K562 (cell line): ENCODE measurements around the gene CIAO2A. TPM values are rescaled to one million over a fixed set of nuclear protein-coding genes. Genes with fewer than 3 reads are reported as not detected.
"Not testable (repeated sequence)": the region's sequence is repeated elsewhere in the genome, so short reads cannot be mapped to it uniquely, and the experiment has no call there.

ENCODE experiments used
- ATAC-seq: fragments of 200-7000 bp; cut with Tn5 transposase; 3 replicates; pipeline ENCODE4 v1.9.1; 2020; ENCODE audit warnings: moderate library complexity
- BruUV-seq: library from RNA; stranded (reverse); fragments of 400-500 nt; replicated peaks from 2 replicates; lab custom pipeline; 2021; lab: Mats Ljungman, UMichigan
- CTCF ChIA-PET: fragments of 300-600 bp; formaldehyde crosslinking; extraction: SDS; loops from one replicate; lab custom pipeline; 2021; ENCODE audit warnings: low intra/inter-chr PET ratio; lab: Yijun Ruan, JAX
- POLR2A ChIA-PET: fragments of 300-600, 350-650 bp; sonication (Branson Sonifier 250); formaldehyde crosslinking; extraction: SDS; loops from one replicate; lab custom pipeline; 2021; ENCODE audit warnings: antibody characterized with exemption, inconsistent platforms; lab: Yijun Ruan, JAX
- DNase-seq, 4 experiments: peaks; one replicate each; pipeline versions ENCODE4 v3.0.0 to v3.0.0-alpha.2; 2011 to 2018; ENCODE audit warnings: low spot score in 3 of 4, mixed read lengths in 3 of 4; ENCODE audit errors: extremely low read depth in 1 of 4
- FAIRE-seq: peaks from 2 replicates; lab custom pipeline; 2011; peaks lifted over from hg19 to GRCh38; lab: Jason Lieb, UNC
- H2AFZ ChIP-seq: 2 replicates; pipeline ENCODE4 v1.6.0; 2011; ENCODE audit warnings: low read depth, low read length, control low read depth, inconsistent platforms
- H3K27ac ChIP-seq: fragments of 200-600 bp; 3 replicates; pipeline ENCODE4 v1.8.0; 2011; ENCODE audit warnings: low read depth, mild to moderate bottlenecking, control low read depth, inconsistent platforms, low read length, moderate library complexity, mixed read lengths; ENCODE audit errors: extremely low read depth
- H3K27me3 ChIP-seq, 2 experiments: fragments of 300-600 bp in 1 of 2; 2 replicates in 1 of 2; 3 replicates in 1 of 2; pipeline versions ENCODE4 v1.6.0 to v1.8.0; 2011; ENCODE audit warnings: inconsistent platforms in 2 of 2, low read length in 2 of 2, mild to moderate bottlenecking in 1 of 2, mixed read lengths in 1 of 2, moderate library complexity in 1 of 2; ENCODE audit not compliant: control insufficient read depth in 2 of 2, insufficient read depth in 2 of 2
- H3K36me3 ChIP-seq: fragments of 300-600 bp; 3 replicates; pipeline ENCODE4 v1.8.0; 2011; ENCODE audit warnings: mild to moderate bottlenecking, low read length, inconsistent platforms; ENCODE audit not compliant: control insufficient read depth, insufficient read depth
- H3K4me1 ChIP-seq, 2 experiments: fragments of 200-600 bp in 1 of 2; replicated peaks in 1 of 2; 2 replicates in 1 of 2; 3 replicates in 1 of 2; pipeline versions ENCODE4 v1.5.1 to v1.8.0; 2011; ENCODE audit warnings: inconsistent platforms in 2 of 2, low read length in 2 of 2, mild to moderate bottlenecking in 1 of 2, mixed read lengths in 1 of 2, moderate library complexity in 1 of 2; ENCODE audit not compliant: control insufficient read depth in 2 of 2, insufficient read depth in 2 of 2
- H3K4me2 ChIP-seq: 2 replicates; pipeline ENCODE4 v1.6.1; 2011; ENCODE audit warnings: low read length, control low read depth, inconsistent platforms, mixed read lengths; ENCODE audit not compliant: insufficient read depth
- H3K4me3 ChIP-seq: fragments of 200-600 bp; sonication (generic), shearing (Covaris generic); 2 replicates; pipeline ENCODE4 v1.5.1; 2016; ENCODE audit warnings: control low read depth, inconsistent platforms
- H3K79me2 ChIP-seq: fragments of 200-600 bp; 3 replicates; pipeline ENCODE4 v1.8.0; 2011; ENCODE audit warnings: low read length, inconsistent platforms; ENCODE audit not compliant: control insufficient read depth, insufficient read depth
- H3K9ac ChIP-seq, 2 experiments: 2 replicates each; pipeline versions ENCODE4 v1.6.0 to v1.6.1; 2011; ENCODE audit warnings: low read depth in 2 of 2, low read length in 2 of 2, control low read depth in 1 of 2, inconsistent platforms in 1 of 2, mild to moderate bottlenecking in 1 of 2, mixed read lengths in 1 of 2; ENCODE audit not compliant: insufficient read depth in 1 of 2
- H3K9me1 ChIP-seq: one replicate; pipeline ENCODE4 v1.6.0; 2011; ENCODE audit warnings: inconsistent platforms, mild to moderate bottlenecking, low read length, moderate library complexity; ENCODE audit not compliant: control insufficient read depth, insufficient read depth
- H3K9me3 ChIP-seq: replicated peaks from 2 replicates; pipeline ENCODE4 v1.5.1; 2011; ENCODE audit warnings: low read depth, low read length, inconsistent platforms; ENCODE audit not compliant: control insufficient read depth, insufficient read depth
- H4K20me1 ChIP-seq: replicated peaks from 2 replicates; pipeline ENCODE4 v1.6.1; 2011; ENCODE audit warnings: low read length, inconsistent platforms, mixed read lengths; ENCODE audit not compliant: control insufficient read depth, insufficient read depth
- CBFA2T3 ChIP-seq: fragments of 450-650 bp; IDR thresholded peaks from 2 replicates; pipeline ENCODE4 v1.6.1; 2017
- CXXC5 ChIP-seq: fragments of 250-450 bp; sonication (Bioruptor Pico); IDR thresholded peaks from 2 replicates; pipeline ENCODE4 v1.8.0; 2022; ENCODE audit warnings: inconsistent platforms, mild to moderate bottlenecking, moderate library complexity
- DPF2 ChIP-seq: fragments of 450-650 bp; IDR thresholded peaks from 2 replicates; pipeline ENCODE4 v1.6.1; 2016
- HDAC1 ChIP-seq, 2 experiments: fragments of 450-650 bp; IDR thresholded peaks; 2 replicates each; pipeline ENCODE4 v1.6.1; 2016 to 2017; ENCODE audit warnings: inconsistent platforms in 1 of 2, mild to moderate bottlenecking in 1 of 2, moderate library complexity in 1 of 2
- KDM1A ChIP-seq, 2 experiments: fragments of 450-650 bp; IDR thresholded peaks; 2 replicates each; pipeline ENCODE4 v1.6.1; 2016; ENCODE audit warnings: mild to moderate bottlenecking in 2 of 2
- MYBL2 ChIP-seq, 2 experiments: fragments of 450-650 bp in 1 of 2; sonication (generic) in 1 of 2; formaldehyde crosslinking in 1 of 2; IDR thresholded peaks; 2 replicates each; pipeline versions ENCODE4 v1.6.1 to v1.8.1; 2017 to 2022; ENCODE audit warnings: borderline replicate concordance in 1 of 2, inconsistent platforms in 1 of 2, low read depth in 1 of 2, mild to moderate bottlenecking in 1 of 2, missing genetic modification reagents in 1 of 2, moderate library complexity in 1 of 2
- RBBP5 ChIP-seq: fragments of 200-600 bp; sonication (generic); IDR thresholded peaks from 2 replicates; pipeline ENCODE4 v1.6.1; 2012; ENCODE audit warnings: borderline replicate concordance, mild to moderate bottlenecking, low read length, control low read depth, inconsistent platforms; ENCODE audit not compliant: insufficient read depth, poor library complexity, severe bottlenecking
- YY1 ChIP-seq, 3 experiments: IDR thresholded peaks; 2 replicates each; pipeline ENCODE4 v1.6.1; 2011; ENCODE audit warnings: low read length in 2 of 3, mild to moderate bottlenecking in 2 of 3, moderate library complexity in 2 of 3, borderline replicate concordance in 1 of 3, control low read depth in 1 of 3, low read depth in 1 of 3; ENCODE audit not compliant: insufficient read depth in 3 of 3, insufficient replicate concordance in 2 of 3, control insufficient read depth in 1 of 3, insufficient read length in 1 of 3; ENCODE audit errors: extremely low read depth in 1 of 3
- ZFPM2 ChIP-seq: fragments of 250-450 bp; sonication (Bioruptor Pico); IDR thresholded peaks from 2 replicates; pipeline ENCODE4 v1.5.1; 2022; ENCODE audit warnings: mild to moderate bottlenecking
- ZNF12 ChIP-seq: sonication (generic); formaldehyde crosslinking; IDR thresholded peaks from 2 replicates; pipeline ENCODE4 v1.4.0; 2020; ENCODE audit warnings: mild to moderate bottlenecking, missing genetic modification reagents
- ZNF584 ChIP-seq: fragments of 200-800 bp; sonication (Bioruptor generic); IDR thresholded peaks from 2 replicates; pipeline ENCODE4 v1.6.1; 2016; ENCODE audit warnings: low read depth, mild to moderate bottlenecking, missing genetic modification characterization, missing compliant biosample characterization
- WGBS: fragments of 100-300 bp; shearing (Covaris generic); methylation state at CpG from one replicate; pipeline ENCODE4 v1.1.6; 2016; ENCODE audit warnings: low coverage, mixed read lengths; ENCODE audit not compliant: insufficient coverage; ENCODE audit errors: missing lambda C conversion rate; 5-methylcytosine and 5-hydroxymethylcytosine counted together
- in situ Hi-C: fragments of 300-500 bp; cut with MboI; formaldehyde crosslinking; loops from 4 replicates; pipeline ENCODE4 v1.15.0; 2018; ENCODE audit warnings: inconsistent platforms, mixed read lengths
- intact Hi-C: fragments of 100-400 bp; cut with micrococcal nuclease; formaldehyde crosslinking; loops from 2 replicates; pipeline ENCODE4 v1.14.2; 2022
- polyA plus RNA-seq, 8 experiments: library from polyadenylated mRNA; depleted of rRNA in 4 of 8; stranded (reverse) in 5 of 8; unstranded in 3 of 8; fragments of >200 nt; fragmentation: Nextera tagmentation in 2 of 8; fragmentation: Illumina TruSeq in 1 of 8; extraction: Ambion mirVana in 2 of 8; extraction: Trizol in 1 of 8; gene quantifications; 2 replicates each; pipeline versions ENCODE4 v1.2.1 to v1.2.3, GENCODE V29; 2011 to 2014; ENCODE audit warnings: inconsistent platforms in 1 of 8, missing spikeins in 1 of 8
- total RNA-seq, 7 experiments: library from RNA; depleted of rRNA in 6 of 7; stranded (reverse); fragments of >200 nt in 6 of 7; fragmentation: Illumina TruSeq in 2 of 7; extraction: Trizol in 2 of 7; gene quantifications; 2 replicates each; pipeline versions ENCODE4 v1.2.1 to v1.2.3, GENCODE V29; 2011 to 2021; ENCODE audit warnings: low replicate concordance in 1 of 7
- TF ChIP-seq, protein P1 (sequence below): fragments of 250-450 bp; sonication (Bioruptor Pico); IDR thresholded peaks from 2 replicates; pipeline ENCODE4 v1.5.0; 2020; ENCODE audit warnings: mild to moderate bottlenecking, borderline replicate concordance

Gene CIAO2A
- total and polyA plus RNA-seq, 9 of the 15 experiments (the other 6 are each of a cell fraction or from before 2014, with no cell fraction given), result 161 to 429 (median 313) TPM

DNA sequence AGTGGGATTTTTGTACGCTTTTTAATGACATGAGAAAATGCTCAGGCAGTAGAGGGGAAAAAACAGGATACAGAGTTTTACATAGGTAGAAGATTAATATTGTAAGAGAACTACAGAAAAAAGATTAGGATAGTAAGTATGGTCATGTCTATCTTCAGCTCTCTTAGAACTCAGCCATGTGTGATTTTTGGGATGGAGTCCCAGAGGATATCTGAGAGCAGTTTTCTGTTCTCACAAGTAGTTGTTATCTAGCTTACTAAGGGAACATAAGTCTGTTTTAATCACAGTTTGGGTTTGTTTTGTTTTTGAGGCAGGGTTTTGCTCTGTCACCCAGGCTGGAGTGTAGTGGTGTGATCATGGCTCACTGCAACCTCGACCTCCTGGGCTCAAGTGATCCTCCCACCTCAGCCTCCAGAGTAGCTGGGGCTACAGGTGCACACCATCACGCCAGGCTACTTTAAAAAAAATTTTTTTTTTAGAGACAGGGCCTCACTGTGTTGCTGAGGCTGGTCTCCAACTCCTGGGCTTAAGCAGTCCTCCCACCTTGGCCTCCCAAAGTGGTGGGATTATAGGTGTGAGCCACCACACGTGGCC, 16.6 kb upstream of the CIAO2A start:
- ChIA-PET CTCF (interaction anchor here (0.6 kb wide), 1 partner anchor 500 kb away, joined by 3 read pairs; no protein-coding TSS in a partner anchor), POLR2A (interaction anchor here (0.5 to 1.2 kb wide), 6 partner anchors 8 to 217 kb away, joined by 3 to 5 read pairs (median 4); partner anchors contain the start of gene SNX1)
- BruUV-seq, H3K4me2 ChIP-seq, in situ Hi-C loops, H2AFZ ChIP-seq, FAIRE-seq, intact Hi-C loops, H3K9me1 ChIP-seq, H3K27me3 ChIP-seq, H3K9ac ChIP-seq, H3K4me3 ChIP-seq, H3K27ac ChIP-seq, DNase-seq, H3K9me3 ChIP-seq: not testable (repeated sequence)
- H3K4me1 ChIP-seq, result peaks cover 3 to 17% of the 10 kb centered on the region in 2 experiments
- peaks cover 38% of the 10 kb centered on the region for H3K36me3 ChIP-seq
- 0 out of 2 replicates have a peak, but pooled peaks have one; percentile 35 for TF ChIP-seq DPF2
- TF ChIP-seq HDAC1 (IDR thresholded peaks at IDR 0.05), result peak in 1 of 2 experiments; percentile 32; a peak in 1 of 4 replicates
- TF ChIP-seq CBFA2T3, result peak; percentile 43; the same call in 1 of the 2 replicates
- TF ChIP-seq ZNF12 (CRISPR knock-in tag), result peak; percentile 85
- peak in 1 of 2 experiments; percentile 45; a peak in 3 of 4 replicates for TF ChIP-seq KDM1A (IDR thresholded peaks at IDR 0.05)
- peak; percentile 48 for ATAC-seq
- peaks cover 69% of the 10 kb centered on the region for H3K79me2 ChIP-seq
- peaks cover 25% of the 10 kb centered on the region for H4K20me1 ChIP-seq
- WGBS, result 58% methylated on average over 4 of the region's 4 CpGs

DNA sequence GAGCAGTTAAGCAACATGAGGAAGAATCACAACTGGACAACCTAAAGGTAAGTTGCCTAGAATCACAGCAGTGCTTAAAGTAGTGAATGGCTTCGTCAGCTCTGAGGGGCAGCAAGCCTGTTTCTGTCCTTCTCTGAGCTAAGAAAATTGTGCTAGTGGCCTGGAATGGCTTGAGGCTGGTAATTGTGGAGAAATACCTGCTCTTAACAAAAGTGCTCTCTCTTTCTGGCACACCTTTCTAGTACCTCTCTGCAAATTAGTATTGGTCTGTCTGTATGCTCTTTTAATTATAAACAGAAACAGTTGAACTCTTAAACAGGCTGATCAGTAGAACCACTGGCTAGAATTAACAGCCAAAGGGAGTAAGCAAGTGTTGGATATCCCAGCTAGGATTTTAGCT, 13.7 kb upstream of the CIAO2A start:
- peaks cover 9 to 20% of the 10 kb centered on the region in 2 experiments for H3K4me1 ChIP-seq
- H3K9me1 ChIP-seq, result no peaks in the 10 kb centered on the region
- peaks cover 24% of the 10 kb centered on the region for H4K20me1 ChIP-seq
- intact Hi-C loops, result no loop called here
- H3K4me3 ChIP-seq, result no peak overlapping the region
- H3K4me2 ChIP-seq, result no peak overlapping the region
- FAIRE-seq (peak; percentile 26), ATAC-seq (no peak), DNase-seq (no peak)
- BruUV-seq, result no TSS peak
- no peak overlapping the region for H2AFZ ChIP-seq
- no peaks in the 10 kb centered on the region for H3K9me3 ChIP-seq
- 71% methylated on average over 1 of the region's 1 CpG for WGBS
- no peaks in the 10 kb centered on the region for H3K27me3 ChIP-seq
- in situ Hi-C loops, result no loop called here
- ChIA-PET POLR2A (interaction anchor here (0.5 to 1.9 kb wide), 3 partner anchors 9 to 71 kb away, joined by 3 to 6 read pairs (median 3); no protein-coding TSS in a partner anchor), CTCF (no interaction called here)
- H3K36me3 ChIP-seq, result peaks cover 14% of the 10 kb centered on the region
- H3K9ac ChIP-seq, result no peak overlapping the region
- H3K27ac ChIP-seq, result no peak overlapping the region
- H3K79me2 ChIP-seq, result peaks cover 96% of the 10 kb centered on the region
- TF ChIP-seq MYBL2 (IDR thresholded peaks at IDR 0.05; ENCODE audit: low read depth) (no peak), MYBL2 (CRISPR knock-in tag; IDR thresholded peaks at IDR 0.05; ENCODE audit: borderline replicate concordance) (no peak), CXXC5 (no peak), YY1 (IDR thresholded peaks at IDR 0.05; ENCODE audit: borderline replicate concordance in 1 of 3, control insufficient read depth in 1 of 3, extremely low read depth in 1 of 3, insufficient read depth in 3 of 3, insufficient read length in 1 of 3, insufficient replicate concordance in 2 of 3, low read depth in 1 of 3, low read length in 2 of 3) (no peak), ZFPM2 (CRISPR knock-in tag) (no peak), RBBP5 (no peak), ZNF584 (CRISPR knock-in tag) (no peak)
- TF ChIP-seq, protein P1, sequence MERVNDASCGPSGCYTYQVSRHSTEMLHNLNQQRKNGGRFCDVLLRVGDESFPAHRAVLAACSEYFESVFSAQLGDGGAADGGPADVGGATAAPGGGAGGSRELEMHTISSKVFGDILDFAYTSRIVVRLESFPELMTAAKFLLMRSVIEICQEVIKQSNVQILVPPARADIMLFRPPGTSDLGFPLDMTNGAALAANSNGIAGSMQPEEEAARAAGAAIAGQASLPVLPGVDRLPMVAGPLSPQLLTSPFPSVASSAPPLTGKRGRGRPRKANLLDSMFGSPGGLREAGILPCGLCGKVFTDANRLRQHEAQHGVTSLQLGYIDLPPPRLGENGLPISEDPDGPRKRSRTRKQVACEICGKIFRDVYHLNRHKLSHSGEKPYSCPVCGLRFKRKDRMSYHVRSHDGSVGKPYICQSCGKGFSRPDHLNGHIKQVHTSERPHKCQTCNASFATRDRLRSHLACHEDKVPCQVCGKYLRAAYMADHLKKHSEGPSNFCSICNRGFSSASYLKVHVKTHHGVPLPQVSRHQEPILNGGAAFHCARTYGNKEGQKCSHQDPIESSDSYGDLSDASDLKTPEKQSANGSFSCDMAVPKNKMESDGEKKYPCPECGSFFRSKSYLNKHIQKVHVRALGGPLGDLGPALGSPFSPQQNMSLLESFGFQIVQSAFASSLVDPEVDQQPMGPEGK (CRISPR knock-in tag), result no peak
